Heart left ventricle (tissue), 16 donors: ENCODE results near the gene PSMA3. TPM values are rescaled to one million over a fixed set of nuclear protein-coding genes. Genes with fewer than 3 reads are reported as not detected.

ENCODE experiments used
- ATAC-seq, 4 donors: fragments of 200-7000 bp; cut with Tn5 transposase; one replicate each; pipeline ENCODE4 v1.9.1; 2020 to 2022; ENCODE audit warnings: moderate library complexity in 4 of 4, mild to moderate bottlenecking in 3 of 4, moderate number of reproducible peaks in 1 of 4
- DNase-seq, 5 donors: peaks; one replicate each; pipeline ENCODE4 v3.0.0-alpha.2; 2020
- H3K27ac ChIP-seq, 12 donors: fragments of 200-600 bp; sonication (generic) in 4 of 12; one replicate each; pipeline versions ENCODE4 v1.5.0 to v1.8.0; 2016 to 2022; ENCODE audit warnings: mild to moderate bottlenecking in 2 of 12
- H3K27me3 ChIP-seq, 9 donors: fragments of 200-600 bp; sonication (generic) in 2 of 9; one replicate each; pipeline versions ENCODE4 v1.5.1 to v1.8.0; 2016 to 2022; ENCODE audit warnings: mild to moderate bottlenecking in 3 of 9
- H3K36me3 ChIP-seq, 9 donors: fragments of 200-600 bp; sonication (generic) in 2 of 9; one replicate each; pipeline versions ENCODE4 v1.5.0 to v1.8.0; 2018 to 2022; ENCODE audit warnings: mild to moderate bottlenecking in 2 of 9
- H3K4me1 ChIP-seq, 12 donors: fragments of 200-600 bp; sonication (generic) in 4 of 12; one replicate each; pipeline versions ENCODE4 v1.5.0 to v1.8.0; 2016 to 2022; ENCODE audit warnings: mild to moderate bottlenecking in 3 of 12
- H3K4me3 ChIP-seq, 12 donors: fragments of 200-600 bp; sonication (generic) in 4 of 12; one replicate each; pipeline versions ENCODE4 v1.5.0 to v1.8.0; 2017 to 2022; ENCODE audit warnings: mild to moderate bottlenecking in 9 of 12, moderate library complexity in 4 of 12
- H3K9me3 ChIP-seq, 12 donors: fragments of 200-600 bp; sonication (generic) in 4 of 12; one replicate each; pipeline versions ENCODE4 v1.5.0 to v1.8.0; 2016 to 2022; ENCODE audit warnings: mild to moderate bottlenecking in 1 of 12
- CTCF ChIP-seq, 12 donors: fragments of 200-600 bp; sonication (generic) in 4 of 12; IDR thresholded peaks; one replicate each; pipeline versions ENCODE4 v1.5.0 to v1.8.0; 2018 to 2022; ENCODE audit warnings: antibody characterized with exemption in 12 of 12, mild to moderate bottlenecking in 5 of 12
- POLR2A ChIP-seq, 2 donors: fragments of 450-650 bp; IDR thresholded peaks; one replicate each; pipeline ENCODE4 v1.6.1; 2017; ENCODE audit warnings: antibody characterized with exemption in 2 of 2, mild to moderate bottlenecking in 2 of 2, moderate library complexity in 2 of 2
- WGBS, 4 donors: extraction: QIAGEN DNeasy Blood & Tissue Kit in 2 of 4; methylation state at CpG; one replicate each; pipeline versions ENCODE4 v1.1.5 to v1.1.7; 2013 to 2018; 5-methylcytosine and 5-hydroxymethylcytosine counted together
- intact Hi-C, 10 donors: fragments of 100-400 bp; cut with DNase I; formaldehyde crosslinking; loops; one replicate each; pipeline versions ENCODE4 v1.11.1 to v1.14.2; 2022
- polyA plus RNA-seq, 2 donors: library from polyadenylated mRNA; stranded (reverse); fragments of 200-250 nt; gene quantifications; one replicate each; pipeline ENCODE4 v1.2.3, GENCODE V29; 2013
- total RNA-seq, 9 donors: library from RNA; depleted of rRNA in 2 of 9; stranded (reverse); fragments of >200 nt in 2 of 9; fragmentation: NEBNext Ultra II Directional in 3 of 9; extraction: Animal tissue kit (Norgen Biotek cat#: 25700) in 3 of 9; gene quantifications; one replicate each; pipeline versions ENCODE4 v1.1.0 to v1.2.4, GENCODE V29; 2016 to 2023
- donor health status: ischemic (EF 13 %, LVEDD 7.1; RV severe dilation, severe dysfunction).
- donor health status: healthy with polysubstance abuse.
- donor health status: DM: no; HTN: yes; CAD: no.
- donor health status: DM: no; HTN: no; CAD: no.
- donor health status: ischemic (EF 25% LVEDD 6.9; RV normal size, moderate dysfunction).
- donor health status: ischemic (EF 25% LVEDD 5.7; RV mildly dilated, moderate dysfunction).
- donor health status: healthy.
- donor health status: DM: yes; HTN: yes; CAD: no.
- donor health status: ischemic (EF 35%, LVEDD 5.7; RV mildly dilated, moderate dysfunction).
- donor health status: nonischemic (EF 11% LVEDD 7.7; RV severe dilation, severe dysfunction).
- donor health status: DM: yes; HTN: yes; CAD: no.
- donor health status: PGD.
- donor health status: ischemic (EF 29% LVEDD 5.4; RV normal size, mild dysfunction).
- donor health status: nonischemic (EF 23%, LVEDD 6.1; RV moderate dilation, normal function).

The PSMA3 gene
- total and polyA plus RNA-seq, 11 donors, result 121 to 232 (median 155) TPM

- Histone ChIP-seq H3K4me1 (peaks cover 6 to 48% (median 33%) of the 10 kb centered on the region in 12 donors), H3K27me3 (no peaks in the 10 kb centered on the region), H3K4me3 (no peak overlapping the region), H3K9me3 (no peaks in the 10 kb centered on the region), H3K27ac (peak overlapping the region in 1 of 12 donors; percentile 21), H3K36me3 (peaks cover 0 to 91% (median 65%) of the 10 kb centered on the region in 9 donors)
- ATAC-seq (no peak), DNase-seq (no peak)
- 66 to 85% (median 77%) methylated on average over 1 of the region's 1 CpG for WGBS, 4 donors
- intact Hi-C loops, result no loop called here
- no peak for TF ChIP-seq CTCF (IDR thresholded peaks at IDR 0.05)
- TF ChIP-seq POLR2A (IDR thresholded peaks at IDR 0.05), result no peak
Measured at GRCh38 chr14:58276208-58276607, 31.6 kb downstream of the PSMA3 start.

- Histone ChIP-seq H3K9me3 (no peaks in the 10 kb centered on the region), H3K4me3 (no peak overlapping the region), H3K27me3 (no peaks in the 10 kb centered on the region), H3K4me1 (peaks cover 6 to 55% (median 37%) of the 10 kb centered on the region in 12 donors), H3K36me3 (peaks cover 0 to 79% (median 56%) of the 10 kb centered on the region in 9 donors), H3K27ac (no peak overlapping the region)
- intact Hi-C loops, result no loop called here
- 92 to 97% (median 96%) methylated on average over 8 of the region's 8 CpGs for WGBS, 4 donors
- DNase-seq (no peak), ATAC-seq (no peak)
- no peak for TF ChIP-seq CTCF (IDR thresholded peaks at IDR 0.05)
- no peak for TF ChIP-seq POLR2A (IDR thresholded peaks at IDR 0.05)
Measured at GRCh38 chr14:58278177-58278576, 33.5 kb downstream of the PSMA3 start.

- H3K27me3 ChIP-seq, result no peaks in the 10 kb centered on the region
- H3K27ac ChIP-seq, result peak overlapping the region; percentile 9 to 89 (median 70)
- no peak for TF ChIP-seq POLR2A (IDR thresholded peaks at IDR 0.05)
- no peak for TF ChIP-seq CTCF (IDR thresholded peaks at IDR 0.05)
- ATAC-seq (peak; percentile 46 to 86 (median 65)), DNase-seq (peak in 4 of 5 donors; percentile 33 to 64 (median 62))
- no peak overlapping the region for H3K4me3 ChIP-seq
- H3K36me3 ChIP-seq, result peaks cover 0 to 85% (median 70%) of the 10 kb centered on the region in 9 donors
- WGBS, 4 donors, result 5 to 14% (median 7%) methylated on average over 4 of the region's 4 CpGs
- peaks cover 6 to 47% (median 40%) of the 10 kb centered on the region in 12 donors for H3K4me1 ChIP-seq
- no peaks in the 10 kb centered on the region for H3K9me3 ChIP-seq
- intact Hi-C loops, result no loop called here
Measured at GRCh38 chr14:58280954-58281787, 36.5 kb downstream of the PSMA3 start.

GRCh38 chr14:58281969-58282368 lies 37.3 kb downstream of the PSMA3 start:
- TF ChIP-seq POLR2A (IDR thresholded peaks at IDR 0.05) (no peak), CTCF (IDR thresholded peaks at IDR 0.05) (no peak)
- WGBS, 4 donors, result 44 to 48% (median 45%) methylated on average over 3 of the region's 3 CpGs
- intact Hi-C loops, result loop anchor here in 1 of 10 donors (2.0 kb wide), 1 partner anchor 15 kb away; no protein-coding TSS in a partner anchor
- no peak overlapping the region for H3K4me3 ChIP-seq
- peaks cover 0 to 88% (median 78%) of the 10 kb centered on the region in 9 donors for H3K36me3 ChIP-seq
- H3K27ac ChIP-seq, result peak overlapping the region; percentile 9 to 89 (median 70)
- no peaks in the 10 kb centered on the region for H3K27me3 ChIP-seq
- DNase-seq, result no peak
- peaks cover 2 to 46% (median 37%) of the 10 kb centered on the region in 12 donors for H3K4me1 ChIP-seq
- H3K9me3 ChIP-seq, result no peaks in the 10 kb centered on the region
- ATAC-seq, result peak in 3 of 4 donors; percentile 3 to 34 (median 25)
